GM12891 (cell line): ENCODE data around the gene DOCK4.

Experiments used
- PAX5 ChIP-seq: IDR thresholded peaks from 2 replicates; pipeline ENCODE4 v1.6.1; 2011; ENCODE audit warnings: low read length, moderate library complexity, mild to moderate bottlenecking; ENCODE audit not compliant: insufficient read depth, severe bottlenecking
- POLR2A ChIP-seq: IDR thresholded peaks from 2 replicates; pipeline ENCODE4 v1.6.1; 2011; ENCODE audit warnings: low read depth, low read length, control low read depth
- POLR2AphosphoS5 ChIP-seq: IDR thresholded peaks from 2 replicates; pipeline ENCODE4 v1.6.1; 2011; ENCODE audit warnings: low read depth, low read length, control low read depth
- TAF1 ChIP-seq: IDR thresholded peaks from 2 replicates; pipeline ENCODE4 v1.6.1; 2011; ENCODE audit warnings: low read depth, low read length, control low read depth

- TF ChIP-seq POLR2A (no peak), TAF1 (no peak), PAX5 (no peak), POLR2AphosphoS5 (no peak)
These were observed 361.1 kb downstream of the DOCK4 start for GRCh38 chr7:111844904-111845671.
